Measurements from ENCODE around the gene NLRP6. TPM values are rescaled to one million over a fixed set of nuclear protein-coding genes. Genes with fewer than 3 reads are reported as not detected.

NLRP6 gene
- total RNA-seq, 4 donors from 2014 or later = 0.13 to 0.73 (median 0.28) TPM

DNA sequence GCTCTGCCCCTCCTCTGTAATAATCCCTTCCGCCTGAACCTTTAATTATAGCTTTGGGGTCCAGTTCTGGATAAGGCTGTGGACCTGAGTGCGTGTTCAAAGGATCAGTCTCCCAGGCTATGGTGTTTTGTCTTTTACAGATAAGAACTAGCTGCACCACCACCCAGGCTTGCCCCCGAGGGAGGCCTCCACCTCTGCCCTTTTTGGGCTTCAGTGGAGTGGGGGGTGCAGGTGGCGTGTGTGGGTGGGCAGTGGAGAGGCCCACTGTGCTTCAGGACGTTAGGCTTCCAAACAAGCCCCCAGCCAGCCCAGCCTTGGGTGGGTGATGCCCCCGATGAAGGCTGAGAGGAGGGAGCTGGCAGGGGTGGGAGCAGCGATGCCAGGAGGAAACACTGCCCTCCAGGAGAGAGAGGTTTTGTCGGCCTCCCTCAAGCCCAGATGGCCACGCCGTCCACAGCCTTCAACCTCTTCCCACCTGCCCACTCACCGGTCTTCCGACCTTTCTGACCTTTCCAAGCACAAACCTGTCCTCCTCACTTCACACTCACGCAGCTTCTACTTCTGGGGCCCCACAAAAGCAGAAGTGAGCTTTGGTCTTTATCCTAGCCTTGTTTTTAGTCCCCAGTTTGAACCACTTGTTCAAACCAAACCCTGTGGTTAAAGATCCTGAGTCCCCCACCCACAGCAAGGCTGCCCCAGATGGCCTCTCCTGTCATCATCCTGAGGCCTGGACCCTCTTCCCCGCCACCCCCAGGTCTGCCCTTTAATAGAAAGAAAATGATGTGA lies 21.1 kb upstream of the NLRP6 start:
- no peak overlapping the region for H3K27ac ChIP-seq
- no peak overlapping the region for H3K4me3 ChIP-seq (replicated peaks in 1 of 3)
- no peaks in the 10 kb centered on the region for H3K27me3 ChIP-seq
- H3K9me3 ChIP-seq = no peaks in the 10 kb centered on the region
- WGBS, 2 donors = 80 to 84% methylated on average over 12 to 13 of the region's 14 CpGs
- DNase-seq = no peak
- intact Hi-C loops (cut with DNase I) = no loop called here
- no peaks in the 10 kb centered on the region for H3K4me1 ChIP-seq
- peaks cover 12 to 16% of the 10 kb centered on the region in 2 donors for H3K36me3 ChIP-seq
- no peak for TF ChIP-seq POLR2A (IDR thresholded peaks at IDR 0.05)
- TF ChIP-seq, protein P1, sequence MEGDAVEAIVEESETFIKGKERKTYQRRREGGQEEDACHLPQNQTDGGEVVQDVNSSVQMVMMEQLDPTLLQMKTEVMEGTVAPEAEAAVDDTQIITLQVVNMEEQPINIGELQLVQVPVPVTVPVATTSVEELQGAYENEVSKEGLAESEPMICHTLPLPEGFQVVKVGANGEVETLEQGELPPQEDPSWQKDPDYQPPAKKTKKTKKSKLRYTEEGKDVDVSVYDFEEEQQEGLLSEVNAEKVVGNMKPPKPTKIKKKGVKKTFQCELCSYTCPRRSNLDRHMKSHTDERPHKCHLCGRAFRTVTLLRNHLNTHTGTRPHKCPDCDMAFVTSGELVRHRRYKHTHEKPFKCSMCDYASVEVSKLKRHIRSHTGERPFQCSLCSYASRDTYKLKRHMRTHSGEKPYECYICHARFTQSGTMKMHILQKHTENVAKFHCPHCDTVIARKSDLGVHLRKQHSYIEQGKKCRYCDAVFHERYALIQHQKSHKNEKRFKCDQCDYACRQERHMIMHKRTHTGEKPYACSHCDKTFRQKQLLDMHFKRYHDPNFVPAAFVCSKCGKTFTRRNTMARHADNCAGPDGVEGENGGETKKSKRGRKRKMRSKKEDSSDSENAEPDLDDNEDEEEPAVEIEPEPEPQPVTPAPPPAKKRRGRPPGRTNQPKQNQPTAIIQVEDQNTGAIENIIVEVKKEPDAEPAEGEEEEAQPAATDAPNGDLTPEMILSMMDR (IDR thresholded peaks at IDR 0.05) = no peak

DNA sequence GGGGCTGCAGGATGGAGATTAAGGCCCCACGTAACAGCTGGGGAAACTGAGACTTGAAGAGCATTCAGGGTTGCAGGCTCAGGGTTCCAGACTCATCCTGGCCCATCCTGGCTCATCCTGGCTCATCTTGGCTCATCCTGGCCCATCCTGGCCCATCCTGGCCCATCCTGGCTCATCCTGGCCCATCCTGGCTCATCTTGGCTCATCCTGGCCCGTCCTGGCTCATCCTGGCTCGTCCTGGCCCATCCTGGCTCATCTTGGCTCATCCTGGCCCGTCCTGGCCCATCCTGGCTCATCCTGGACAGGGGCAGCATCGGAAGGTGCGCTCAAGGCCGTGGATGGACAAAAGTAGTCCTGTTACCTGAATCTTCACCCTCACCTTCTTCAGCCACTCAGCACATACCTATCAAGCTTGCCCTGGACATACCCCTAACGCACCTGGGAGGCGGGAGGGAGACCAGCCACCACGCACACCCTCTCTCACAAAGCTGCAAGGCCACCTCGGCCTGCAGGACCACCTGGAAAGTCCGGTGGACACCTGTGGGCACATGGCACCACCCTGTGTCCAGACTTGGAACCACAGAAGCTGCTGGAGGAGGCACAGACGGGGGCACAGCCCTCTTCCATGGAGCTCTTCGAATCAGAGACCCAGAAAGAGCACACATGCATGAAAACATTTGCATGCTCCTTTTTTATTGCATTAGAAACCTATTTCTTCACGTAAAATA lies 20.3 kb upstream of the NLRP6 start:
- Histone ChIP-seq H3K9me3 (no peaks in the 10 kb centered on the region), H3K4me1 (no peaks in the 10 kb centered on the region), H3K27ac (no peak overlapping the region), H3K4me3 (replicated peaks in 1 of 3) (no peak overlapping the region), H3K27me3 (no peaks in the 10 kb centered on the region), H3K36me3 (peaks cover 6 to 8% of the 10 kb centered on the region in 2 donors)
- WGBS, 2 donors = 73 to 76% methylated on average over 15 of the region's 15 CpGs
- TF ChIP-seq POLR2A (IDR thresholded peaks at IDR 0.05) = no peak
- intact Hi-C loops (cut with DNase I) = no loop called here
- DNase-seq = no peak

DNA sequence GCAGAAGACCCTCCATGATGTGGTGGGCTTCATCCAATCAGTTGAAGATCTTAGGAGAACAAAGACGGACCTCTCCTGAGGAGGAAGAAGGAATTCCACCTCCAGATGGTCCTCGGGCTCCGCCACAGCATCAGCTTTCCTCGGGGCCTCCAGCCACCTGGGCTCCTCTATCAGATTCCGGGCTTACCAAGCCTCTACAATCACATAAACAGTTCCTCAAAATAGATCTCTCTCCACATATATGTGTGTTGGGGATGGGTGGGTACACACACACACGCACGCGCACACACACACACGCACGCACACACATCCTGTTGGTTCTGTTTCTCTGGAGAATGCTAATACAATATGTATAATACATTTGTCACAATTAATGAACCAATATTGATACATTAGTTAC lies 18.8 kb upstream of the NLRP6 start:
- no peaks in the 10 kb centered on the region for H3K4me1 ChIP-seq
- intact Hi-C loops (cut with DNase I) = no loop called here
- H3K36me3 ChIP-seq = no peaks in the 10 kb centered on the region
- 81 to 89% methylated on average over 10 of the region's 10 CpGs for WGBS, 2 donors
- H3K9me3 ChIP-seq = no peaks in the 10 kb centered on the region
- no peaks in the 10 kb centered on the region for H3K27me3 ChIP-seq
- H3K4me3 ChIP-seq (replicated peaks in 1 of 3) = no peak overlapping the region
- no peak overlapping the region for H3K27ac ChIP-seq
- DNase-seq = no peak
- TF ChIP-seq, protein P1 (IDR thresholded peaks at IDR 0.05) = no peak
- no peak for TF ChIP-seq POLR2A (IDR thresholded peaks at IDR 0.05)

DNA sequence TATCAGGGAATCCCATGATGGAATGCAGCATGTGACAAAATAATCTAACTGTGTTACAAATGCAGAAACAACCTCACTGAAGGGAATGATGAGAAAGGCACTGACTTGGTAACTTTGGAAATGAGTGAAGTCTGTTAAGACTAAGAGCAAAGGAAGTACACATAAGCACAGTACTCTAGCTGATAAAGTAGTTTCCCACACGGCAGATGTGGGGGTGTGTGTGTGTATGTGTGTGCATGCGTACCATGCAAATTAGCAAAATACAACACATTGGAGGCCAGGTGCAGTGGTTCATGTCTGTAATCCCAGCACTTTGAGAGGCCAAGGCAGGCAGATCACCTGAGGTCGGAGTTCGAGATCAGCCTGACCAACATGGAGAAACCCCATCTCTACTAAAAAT lies 16.6 kb upstream of the NLRP6 start:
- TF ChIP-seq, protein P1 (IDR thresholded peaks at IDR 0.05) = no peak
- no peak for TF ChIP-seq POLR2A (IDR thresholded peaks at IDR 0.05)
- intact Hi-C loops (cut with DNase I) = no loop called here
- H3K4me1 ChIP-seq = no peaks in the 10 kb centered on the region
- DNase-seq = no peak
- H3K27me3 ChIP-seq = no peaks in the 10 kb centered on the region
- H3K27ac ChIP-seq = no peak overlapping the region
- no peaks in the 10 kb centered on the region for H3K36me3 ChIP-seq
- WGBS, 2 donors = 87 to 91% methylated on average over 4 of the region's 4 CpGs
- no peaks in the 10 kb centered on the region for H3K9me3 ChIP-seq
- no peak overlapping the region for H3K4me3 ChIP-seq (replicated peaks in 1 of 3)

DNA sequence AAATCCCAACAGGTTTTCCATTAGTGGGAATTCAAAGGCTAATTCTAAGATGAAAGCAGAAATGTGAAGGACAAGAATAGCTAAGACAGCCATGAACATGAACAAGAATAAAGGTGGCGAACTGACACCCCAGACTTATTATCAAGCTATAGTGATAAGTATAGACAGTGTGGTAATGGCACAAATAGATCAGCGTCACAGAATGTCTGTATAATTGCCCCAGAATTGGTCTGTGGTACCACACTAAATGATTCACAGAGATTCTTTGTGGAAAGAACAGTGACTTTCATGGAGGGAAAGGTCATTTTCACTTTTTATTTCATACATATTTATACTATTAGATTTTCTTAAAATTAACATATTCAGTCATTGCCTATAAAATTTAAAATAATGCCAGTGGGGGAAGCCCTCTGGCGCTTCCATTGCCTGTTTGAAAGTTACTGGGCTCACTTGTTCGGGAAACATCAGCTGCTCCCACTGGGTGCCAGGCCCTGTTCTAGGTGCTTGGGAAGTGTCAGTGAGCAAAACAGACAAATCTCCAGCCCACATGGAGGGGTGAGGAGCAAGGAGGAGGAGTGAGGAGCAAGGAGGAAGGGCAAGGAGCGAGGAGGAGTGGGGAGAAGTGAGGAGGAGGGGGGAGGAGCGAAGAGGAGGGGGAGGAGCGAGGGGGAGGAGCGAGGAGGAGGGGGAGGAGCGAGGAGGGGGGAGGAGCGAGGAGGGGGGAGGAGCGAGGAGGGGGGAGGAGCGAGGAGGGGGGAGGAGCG lies 11.3 kb upstream of the NLRP6 start:
- Histone ChIP-seq H3K9me3 (no peaks in the 10 kb centered on the region), H3K36me3 (no peaks in the 10 kb centered on the region), H3K27ac (no peak overlapping the region), H3K4me3 (replicated peaks in 1 of 3) (no peak overlapping the region), H3K4me1 (no peaks in the 10 kb centered on the region), H3K27me3 (no peaks in the 10 kb centered on the region)
- WGBS, 2 donors = 85 to 89% methylated on average over 5 of the region's 13 CpGs
- intact Hi-C loops (cut with DNase I) = no loop called here
- DNase-seq = no peak
- TF ChIP-seq, protein P1 (IDR thresholded peaks at IDR 0.05) = no peak
- no peak for TF ChIP-seq POLR2A (IDR thresholded peaks at IDR 0.05)
